Endothelial cell of umbilical vein (primary cell): ENCODE data around the gene HECTD1. TPM values are rescaled to one million over a fixed set of nuclear protein-coding genes. Genes with fewer than 3 reads are reported as not detected.

Experiments
- BruUV-seq: library from RNA; stranded (reverse); fragments of 400-500 nt; replicated peaks from 2 replicates; lab custom pipeline; 2021; lab: Mats Ljungman, UMichigan
- CTCF ChIA-PET: fragments of 300-600, 350-600 bp; sonication (Branson Sonifier 250); formaldehyde crosslinking; loops from one replicate; lab custom pipeline; 2021; ENCODE audit warnings: antibody characterized with exemption, inconsistent platforms; lab: Charles Lee
- POLR2A ChIA-PET: fragments of 300-600, 350-600 bp; sonication (Branson Sonifier 250); formaldehyde crosslinking; loops from one replicate; lab custom pipeline; 2021; ENCODE audit warnings: antibody characterized with exemption, inconsistent platforms; lab: Charles Lee
- DNase-seq: peaks from one replicate; pipeline ENCODE4 v3.0.0-alpha.2; 2011; ENCODE audit warnings: low read depth, low spot score
- FAIRE-seq: peaks from 2 replicates; lab custom pipeline; 2011; peaks lifted over from hg19 to GRCh38; lab: Jason Lieb, UNC
- H2AFZ ChIP-seq: 2 replicates; pipeline ENCODE4 v1.6.0; 2012; ENCODE audit warnings: low read depth, low read length, control low read depth, inconsistent platforms
- H3K27ac ChIP-seq: 2 replicates; pipeline ENCODE4 v1.5.1; 2011; ENCODE audit warnings: low read depth, mild to moderate bottlenecking, control low read depth, low read length, moderate library complexity; ENCODE audit not compliant: insufficient read depth
- H3K27me3 ChIP-seq, 2 experiments: 2 replicates each; pipeline versions ENCODE4 v1.6.0 to v1.6.1; 2011; ENCODE audit warnings: low read length in 2 of 2, mixed read lengths in 1 of 2; ENCODE audit not compliant: control insufficient read depth in 2 of 2, insufficient read depth in 2 of 2
- H3K36me3 ChIP-seq, 2 experiments: 2 replicates in 1 of 2; 3 replicates in 1 of 2; pipeline ENCODE4 v1.5.1; 2011; ENCODE audit warnings: low read length in 2 of 2, mild to moderate bottlenecking in 1 of 2, moderate library complexity in 1 of 2; ENCODE audit not compliant: control insufficient read depth in 2 of 2, insufficient read depth in 2 of 2; ENCODE audit errors: extremely low read depth in 1 of 2
- H3K4me1 ChIP-seq: 3 replicates; pipeline ENCODE4 v1.5.1; 2011; ENCODE audit warnings: mild to moderate bottlenecking, low read length; ENCODE audit not compliant: control insufficient read depth, insufficient read depth; ENCODE audit errors: extremely low read depth
- H3K4me2 ChIP-seq: 2 replicates; pipeline ENCODE4 v1.6.1; 2011; ENCODE audit warnings: low read length, control low read depth, mixed read lengths; ENCODE audit not compliant: insufficient read depth
- H3K4me3 ChIP-seq, 3 experiments: fragments of 200-600 bp in 1 of 3; sonication (generic), shearing (Covaris generic) in 1 of 3; replicated peaks in 1 of 3; 2 replicates each; pipeline ENCODE4 v1.5.1; 2011 to 2016; ENCODE audit warnings: control low read depth in 3 of 3, low read length in 3 of 3, mild to moderate bottlenecking in 2 of 3, inconsistent platforms in 1 of 3, low read depth in 1 of 3, moderate library complexity in 1 of 3; ENCODE audit not compliant: insufficient read depth in 1 of 3
- H3K79me2 ChIP-seq: 2 replicates; pipeline ENCODE4 v1.6.0; 2012; ENCODE audit warnings: low read length, inconsistent platforms; ENCODE audit not compliant: control insufficient read depth, insufficient read depth
- H3K9ac ChIP-seq: replicated peaks from 2 replicates; pipeline ENCODE3; 2011; ENCODE audit warnings: low read length, control low read depth; ENCODE audit not compliant: insufficient read depth; ENCODE audit errors: extremely low read depth
- H3K9me1 ChIP-seq: replicated peaks from 3 replicates; pipeline ENCODE4 v1.6.0; 2011; ENCODE audit warnings: mild to moderate bottlenecking, low read length; ENCODE audit not compliant: control insufficient read depth, insufficient read depth; ENCODE audit errors: extremely low read depth
- H3K9me3 ChIP-seq: replicated peaks from 2 replicates; pipeline ENCODE4 v1.5.1; 2012; ENCODE audit warnings: low read length, inconsistent platforms; ENCODE audit not compliant: control insufficient read depth, insufficient read depth
- H4K20me1 ChIP-seq: replicated peaks from 2 replicates; pipeline ENCODE3; 2011; ENCODE audit warnings: mild to moderate bottlenecking, low read length; ENCODE audit not compliant: control insufficient read depth, insufficient read depth; ENCODE audit errors: extremely low read depth
- EZH2 ChIP-seq: IDR thresholded peaks from 2 replicates; pipeline ENCODE4 v1.6.1; 2012; ENCODE audit warnings: borderline replicate concordance, low read depth, mild to moderate bottlenecking, moderate library complexity, low read length, inconsistent platforms; ENCODE audit not compliant: severe bottlenecking
- FOS ChIP-seq: IDR thresholded peaks from 2 replicates; pipeline ENCODE4 v1.6.1; 2011; ENCODE audit warnings: mild to moderate bottlenecking, low read length, moderate library complexity, borderline replicate concordance; ENCODE audit not compliant: insufficient read depth
- GATA2 ChIP-seq: IDR thresholded peaks from 2 replicates; pipeline ENCODE4 v1.7.0; 2011; ENCODE audit warnings: low read depth, mild to moderate bottlenecking, moderate library complexity, mixed read lengths, low read length; ENCODE audit not compliant: insufficient read length, insufficient read depth
- JUN ChIP-seq: IDR thresholded peaks from 2 replicates; pipeline ENCODE4 v1.6.1; 2011; ENCODE audit warnings: borderline replicate concordance, low read depth; ENCODE audit not compliant: insufficient read length, insufficient read depth
- MYC ChIP-seq: IDR thresholded peaks from one replicate; pipeline ENCODE4 v1.6.1; 2011; ENCODE audit warnings: mild to moderate bottlenecking, low read depth, low read length
- POLR2A ChIP-seq: IDR thresholded peaks from 2 replicates; pipeline ENCODE4 v1.6.1; 2012; ENCODE audit warnings: low read depth, mild to moderate bottlenecking, control low read depth, low read length
- POLR2AphosphoS5 ChIP-seq: IDR thresholded peaks from 2 replicates; pipeline ENCODE4 v1.6.1; 2012; ENCODE audit warnings: low read depth, mild to moderate bottlenecking, control low read depth, low read length, moderate library complexity; ENCODE audit not compliant: insufficient read depth
- dilution Hi-C: fragments of 300-500 bp; cut with MboI; formaldehyde crosslinking; loops from one replicate; pipeline ENCODE4 v1.15.0; 2019; ENCODE audit warnings: low sequenced_read_pairs; ENCODE audit not compliant: extremely low pct_ligation_motif_present
- intact Hi-C: fragments of 100-400 bp; cut with micrococcal nuclease; formaldehyde crosslinking; loops from one replicate; pipeline ENCODE4 v1.10.0; 2022
- polyA plus RNA-seq, 4 experiments: library from polyadenylated mRNA; depleted of rRNA in 3 of 4; stranded (reverse) in 3 of 4; unstranded in 1 of 4; fragments of >200 nt; gene quantifications; 2 replicates each; pipeline versions ENCODE4 v1.2.1 to v1.2.3, GENCODE V29; 2011 to 2012; ENCODE audit warnings: missing spikeins in 1 of 4
- total RNA-seq: library from RNA; stranded (reverse); gene quantifications from 2 replicates; pipeline ENCODE4 v1.2.3, GENCODE V29; 2021
- TF ChIP-seq, protein P1 (sequence below): IDR thresholded peaks from 2 replicates; pipeline ENCODE4 v1.6.1; 2011; ENCODE audit not compliant: insufficient read depth, insufficient read length
- TF ChIP-seq, protein P2 (sequence below), 2 donors: IDR thresholded peaks; 1 replicate in 1 of 2; 2 replicates in 1 of 2; pipeline ENCODE4 v1.5.1; 2011; ENCODE audit warnings: low read length in 2 of 2, mild to moderate bottlenecking in 2 of 2, moderate library complexity in 2 of 2, control low read depth in 1 of 2, inconsistent platforms in 1 of 2, low read depth in 1 of 2; ENCODE audit not compliant: insufficient read depth in 1 of 2; ENCODE audit errors: extremely low read depth in 1 of 2

HECTD1 gene
- total and polyA plus RNA-seq, 2 donors (not counting 3 experiments of a cell fraction or from before 2014, with no cell fraction given): 67.9 to 181 TPM

DNA sequence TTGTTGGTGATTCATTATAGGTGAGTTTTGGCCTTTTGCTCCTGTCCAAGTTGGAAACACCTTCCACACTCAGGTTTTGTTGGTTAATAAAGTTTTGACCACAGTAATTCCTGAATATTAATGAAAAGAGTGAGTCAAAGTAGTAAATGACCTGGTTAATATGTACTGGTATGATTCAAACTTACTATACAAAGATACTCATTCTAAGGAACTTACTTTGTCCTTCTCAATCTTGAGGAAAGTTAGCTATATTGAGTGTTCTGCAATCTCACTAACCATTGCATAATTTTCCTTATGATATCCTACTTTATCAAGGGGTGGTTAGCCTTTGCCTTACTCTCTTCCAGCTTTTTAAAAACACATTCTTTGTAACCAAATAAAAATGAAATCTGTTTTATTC lies 20.9 kb upstream of the HECTD1 start:
- Histone ChIP-seq H3K27ac (no peak overlapping the region), H3K36me3 (no peaks in the 10 kb centered on the region), H3K9me3 (no peaks in the 10 kb centered on the region), H3K79me2 (no peaks in the 10 kb centered on the region), H4K20me1 (no peaks in the 10 kb centered on the region), H3K9me1 (no peaks in the 10 kb centered on the region), H3K4me2 (no peak overlapping the region), H3K9ac (no peak overlapping the region), H3K27me3 (no peaks in the 10 kb centered on the region), H2AFZ (no peak overlapping the region), H3K4me3 (no peak overlapping the region), H3K4me1 (no peaks in the 10 kb centered on the region)
- no TSS peak for BruUV-seq
- TF ChIP-seq MYC: no peak
- TF ChIP-seq POLR2A: no peak
- TF ChIP-seq, protein P1, sequence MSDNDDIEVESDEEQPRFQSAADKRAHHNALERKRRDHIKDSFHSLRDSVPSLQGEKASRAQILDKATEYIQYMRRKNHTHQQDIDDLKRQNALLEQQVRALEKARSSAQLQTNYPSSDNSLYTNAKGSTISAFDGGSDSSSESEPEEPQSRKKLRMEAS: no peak
- no peak for TF ChIP-seq GATA2
- TF ChIP-seq JUN: no peak
- no peak for TF ChIP-seq EZH2
- no peak for TF ChIP-seq FOS
- no peak for TF ChIP-seq POLR2AphosphoS5
- TF ChIP-seq, protein P2, sequence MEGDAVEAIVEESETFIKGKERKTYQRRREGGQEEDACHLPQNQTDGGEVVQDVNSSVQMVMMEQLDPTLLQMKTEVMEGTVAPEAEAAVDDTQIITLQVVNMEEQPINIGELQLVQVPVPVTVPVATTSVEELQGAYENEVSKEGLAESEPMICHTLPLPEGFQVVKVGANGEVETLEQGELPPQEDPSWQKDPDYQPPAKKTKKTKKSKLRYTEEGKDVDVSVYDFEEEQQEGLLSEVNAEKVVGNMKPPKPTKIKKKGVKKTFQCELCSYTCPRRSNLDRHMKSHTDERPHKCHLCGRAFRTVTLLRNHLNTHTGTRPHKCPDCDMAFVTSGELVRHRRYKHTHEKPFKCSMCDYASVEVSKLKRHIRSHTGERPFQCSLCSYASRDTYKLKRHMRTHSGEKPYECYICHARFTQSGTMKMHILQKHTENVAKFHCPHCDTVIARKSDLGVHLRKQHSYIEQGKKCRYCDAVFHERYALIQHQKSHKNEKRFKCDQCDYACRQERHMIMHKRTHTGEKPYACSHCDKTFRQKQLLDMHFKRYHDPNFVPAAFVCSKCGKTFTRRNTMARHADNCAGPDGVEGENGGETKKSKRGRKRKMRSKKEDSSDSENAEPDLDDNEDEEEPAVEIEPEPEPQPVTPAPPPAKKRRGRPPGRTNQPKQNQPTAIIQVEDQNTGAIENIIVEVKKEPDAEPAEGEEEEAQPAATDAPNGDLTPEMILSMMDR (IDR thresholded peaks at IDR 0.05; ENCODE audit: extremely low read depth in 1 of 2, insufficient read depth in 1 of 2, low read depth in 1 of 2, low read length in 2 of 2): no peak
- no peak for DNase-seq
- intact Hi-C loops: no loop called here
- FAIRE-seq: no peak
- CTCF ChIA-PET: interaction anchor here (1.1 to 1.3 kb wide), 2 partner anchors 21 to 72 kb away, joined by 3 read pairs; no protein-coding TSS in a partner anchor
- dilution Hi-C loops: no loop called here
- POLR2A ChIA-PET: no interaction called here
